HEK293T (cell line): ENCODE data around the gene HECA.
"Not testable (repeated sequence)": the region's sequence is repeated elsewhere in the genome, so short reads cannot be mapped to it uniquely, and the experiment has no call there.

Experiments used
- CTCF ChIA-PET: fragments of 350-600 bp; formaldehyde crosslinking; extraction: SDS; loops from one replicate; lab custom pipeline; 2021; ENCODE audit warnings: antibody characterized with exemption, inconsistent platforms; lab: Yijun Ruan, JAX
- POLR2A ChIA-PET: fragments of 350-600 bp; formaldehyde crosslinking; extraction: SDS; loops from one replicate; lab custom pipeline; 2020; ENCODE audit warnings: antibody characterized with exemption, inconsistent platforms; lab: Yijun Ruan, JAX
- DNase-seq: peaks from one replicate; pipeline ENCODE4 v3.0.0; 2012; ENCODE audit warnings: mixed read lengths; ENCODE audit errors: extremely low spot score
- ARNT ChIP-seq: fragments of 450-650 bp; IDR thresholded peaks from 2 replicates; pipeline ENCODE4 v1.6.1; 2017; ENCODE audit warnings: mild to moderate bottlenecking
- BHLHE40 ChIP-seq: fragments of 450-650 bp; IDR thresholded peaks from 2 replicates; pipeline ENCODE4 v1.6.1; 2016; ENCODE audit warnings: mild to moderate bottlenecking, moderate library complexity, borderline replicate concordance
- CTBP1 ChIP-seq: fragments of 450-650 bp; IDR thresholded peaks from 2 replicates; pipeline ENCODE4 v1.6.1; 2016; ENCODE audit warnings: borderline replicate concordance
- ELF4 ChIP-seq: fragments of 450-650 bp; IDR thresholded peaks from 2 replicates; pipeline ENCODE4 v1.6.1; 2017; ENCODE audit warnings: antibody characterized with exemption
- FOXA1 ChIP-seq: fragments of 450-650 bp; IDR thresholded peaks from 2 replicates; pipeline ENCODE4 v1.6.1; 2016; ENCODE audit warnings: mild to moderate bottlenecking
- FOXK2 ChIP-seq: fragments of 450-650 bp; IDR thresholded peaks from 2 replicates; pipeline ENCODE4 v1.6.1; 2016; ENCODE audit warnings: mild to moderate bottlenecking
- FOXM1 ChIP-seq: fragments of 450-650 bp; IDR thresholded peaks from 2 replicates; pipeline ENCODE4 v1.6.1; 2017; ENCODE audit warnings: mild to moderate bottlenecking, borderline replicate concordance
- HDGF ChIP-seq: fragments of 450-650 bp; IDR thresholded peaks from 2 replicates; pipeline ENCODE4 v1.6.1; 2017; ENCODE audit warnings: antibody characterized with exemption, borderline replicate concordance
- L3MBTL2 ChIP-seq: fragments of 450-650 bp; conservative IDR thresholded peaks from 2 replicates; pipeline ENCODE4 v1.6.1; 2016; ENCODE audit warnings: mild to moderate bottlenecking
- LEF1 ChIP-seq: fragments of 450-650 bp; IDR thresholded peaks from 2 replicates; pipeline ENCODE4 v1.6.1; 2017; ENCODE audit warnings: mild to moderate bottlenecking, borderline replicate concordance
- NFRKB ChIP-seq: fragments of 450-650 bp; IDR thresholded peaks from 2 replicates; pipeline ENCODE4 v1.6.1; 2016; ENCODE audit warnings: mild to moderate bottlenecking, moderate library complexity
- SP1 ChIP-seq: fragments of 450-650 bp; IDR thresholded peaks from 2 replicates; pipeline ENCODE4 v1.6.1; 2017
- SUZ12 ChIP-seq: fragments of 450-650 bp; IDR thresholded peaks from 2 replicates; pipeline ENCODE4 v1.6.1; 2016; ENCODE audit warnings: mild to moderate bottlenecking
- TARDBP ChIP-seq: fragments of 450-650 bp; IDR thresholded peaks from 2 replicates; pipeline ENCODE4 v1.6.1; 2016
- ZNF384 ChIP-seq: fragments of 450-650 bp; IDR thresholded peaks from 2 replicates; pipeline ENCODE4 v1.6.1; 2016
- TF ChIP-seq, protein P1 (sequence below): fragments of 450-650 bp; IDR thresholded peaks from 2 replicates; pipeline ENCODE4 v1.6.1; 2016

The HECA gene

DNA sequence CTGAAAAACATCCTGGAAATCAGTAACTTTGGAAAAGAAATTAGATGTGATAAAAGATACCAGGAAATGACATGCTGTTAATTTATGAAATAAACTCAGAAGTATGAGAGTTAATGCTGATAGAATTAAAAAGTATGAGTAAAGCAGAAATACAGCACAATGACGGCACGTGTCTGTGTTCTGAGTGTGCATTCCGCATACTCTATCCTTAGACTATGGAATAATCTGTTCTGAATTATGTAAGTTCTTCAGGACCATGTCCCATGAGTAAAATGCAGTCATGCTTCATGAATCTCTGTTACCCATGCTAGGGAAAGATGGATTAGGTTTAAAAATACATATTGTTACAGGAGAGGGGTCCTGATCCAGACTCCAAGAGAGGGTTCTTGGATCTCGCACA, 21.7 kb downstream of the HECA start:
- ChIA-PET POLR2A (no interaction called here), CTCF (no interaction called here)
- DNase-seq = no peak
- TF ChIP-seq ARNT = no peak
- TF ChIP-seq L3MBTL2 = no peak
- TF ChIP-seq BHLHE40 = no peak
- no peak for TF ChIP-seq FOXM1
- no peak for TF ChIP-seq LEF1
- no peak for TF ChIP-seq FOXK2
- TF ChIP-seq HDGF = no peak
- TF ChIP-seq, protein P1, sequence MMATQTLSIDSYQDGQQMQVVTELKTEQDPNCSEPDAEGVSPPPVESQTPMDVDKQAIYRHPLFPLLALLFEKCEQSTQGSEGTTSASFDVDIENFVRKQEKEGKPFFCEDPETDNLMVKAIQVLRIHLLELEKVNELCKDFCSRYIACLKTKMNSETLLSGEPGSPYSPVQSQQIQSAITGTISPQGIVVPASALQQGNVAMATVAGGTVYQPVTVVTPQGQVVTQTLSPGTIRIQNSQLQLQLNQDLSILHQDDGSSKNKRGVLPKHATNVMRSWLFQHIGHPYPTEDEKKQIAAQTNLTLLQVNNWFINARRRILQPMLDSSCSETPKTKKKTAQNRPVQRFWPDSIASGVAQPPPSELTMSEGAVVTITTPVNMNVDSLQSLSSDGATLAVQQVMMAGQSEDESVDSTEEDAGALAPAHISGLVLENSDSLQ = no peak
- no peak for TF ChIP-seq NFRKB
- no peak for TF ChIP-seq CTBP1
- TF ChIP-seq SUZ12 = no peak
- TF ChIP-seq FOXA1 = no peak
- TF ChIP-seq ZNF384 = no peak
- TF ChIP-seq TARDBP = no peak
- TF ChIP-seq ELF4 = no peak
- no peak for TF ChIP-seq SP1

DNA sequence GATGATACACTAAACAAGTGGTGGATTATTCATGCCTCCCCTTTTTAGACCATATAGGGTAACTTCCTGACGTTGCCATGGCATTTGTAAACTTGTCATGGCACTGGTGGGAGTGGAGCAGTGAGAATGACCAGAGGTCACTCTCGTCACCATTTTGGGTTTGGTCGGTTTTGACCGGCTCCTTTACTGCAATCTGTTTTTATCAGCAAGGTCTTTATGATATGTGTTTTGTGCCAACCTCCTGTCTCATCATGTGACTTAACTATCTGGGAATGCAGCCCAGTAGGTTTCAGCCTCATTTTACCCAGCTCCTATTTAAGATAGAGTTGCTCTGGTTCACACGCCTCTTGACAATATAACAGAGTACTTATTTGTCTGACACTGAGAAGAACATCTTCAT, 22.2 kb downstream of the HECA start:
- CTCF ChIA-PET, POLR2A ChIA-PET, DNase-seq: not testable (repeated sequence)

DNA sequence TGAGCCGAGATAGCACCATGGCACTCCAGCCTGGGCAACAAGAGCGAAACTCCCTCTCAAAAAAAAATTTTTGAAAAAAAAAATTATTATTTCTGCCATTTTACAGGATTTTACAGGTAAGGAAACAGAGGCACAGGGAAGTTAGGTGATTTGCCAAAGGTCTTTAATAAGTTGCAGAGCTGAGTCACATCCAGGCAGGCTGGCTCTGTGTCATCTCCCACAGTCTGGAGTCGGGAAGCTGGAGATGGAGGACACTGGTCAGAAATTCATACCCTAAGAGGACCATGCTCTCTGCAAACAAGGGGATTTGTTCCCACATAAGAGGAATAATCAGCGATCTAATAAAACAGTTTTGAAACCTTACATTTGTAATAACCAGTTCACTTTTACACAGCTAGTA, 24.1 kb downstream of the HECA start:
- ChIA-PET CTCF (no interaction called here), POLR2A (no interaction called here)
- TF ChIP-seq FOXK2 = no peak
- no peak for TF ChIP-seq L3MBTL2
- TF ChIP-seq SUZ12 = no peak
- no peak for TF ChIP-seq FOXM1
- TF ChIP-seq, protein P1 = no peak
- TF ChIP-seq NFRKB = no peak
- TF ChIP-seq FOXA1 = no peak
- no peak for TF ChIP-seq CTBP1
- no peak for TF ChIP-seq ARNT
- TF ChIP-seq HDGF = no peak
- TF ChIP-seq ZNF384 = no peak
- no peak for TF ChIP-seq TARDBP
- TF ChIP-seq SP1 = no peak
- TF ChIP-seq LEF1 = no peak
- no peak for TF ChIP-seq ELF4
- TF ChIP-seq BHLHE40 = no peak
- DNase-seq = no peak

DNA sequence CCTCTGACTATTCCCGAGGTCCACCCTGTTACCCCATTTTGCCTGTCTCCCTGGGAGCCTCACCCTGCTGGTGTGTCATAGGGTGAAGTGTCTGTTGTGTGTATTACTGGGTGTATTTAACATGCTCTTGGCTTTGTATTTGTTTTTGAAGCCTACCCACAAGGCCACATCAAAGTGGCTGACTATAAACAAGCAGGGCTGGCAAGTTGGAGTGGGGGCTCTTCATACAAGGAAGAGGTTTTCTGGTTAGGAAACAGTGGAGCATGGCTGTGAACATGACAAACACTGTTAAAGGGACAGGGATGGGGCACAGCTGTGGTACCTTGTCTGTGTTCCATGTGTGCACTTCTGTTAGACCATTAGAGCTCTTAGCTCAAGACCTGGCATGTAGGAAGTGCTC, 26.3 kb downstream of the HECA start:
- TF ChIP-seq, protein P1 = no peak
- TF ChIP-seq TARDBP = no peak
- POLR2A ChIA-PET = no interaction called here
- CTCF ChIA-PET = no interaction called here
- no peak for DNase-seq

DNA sequence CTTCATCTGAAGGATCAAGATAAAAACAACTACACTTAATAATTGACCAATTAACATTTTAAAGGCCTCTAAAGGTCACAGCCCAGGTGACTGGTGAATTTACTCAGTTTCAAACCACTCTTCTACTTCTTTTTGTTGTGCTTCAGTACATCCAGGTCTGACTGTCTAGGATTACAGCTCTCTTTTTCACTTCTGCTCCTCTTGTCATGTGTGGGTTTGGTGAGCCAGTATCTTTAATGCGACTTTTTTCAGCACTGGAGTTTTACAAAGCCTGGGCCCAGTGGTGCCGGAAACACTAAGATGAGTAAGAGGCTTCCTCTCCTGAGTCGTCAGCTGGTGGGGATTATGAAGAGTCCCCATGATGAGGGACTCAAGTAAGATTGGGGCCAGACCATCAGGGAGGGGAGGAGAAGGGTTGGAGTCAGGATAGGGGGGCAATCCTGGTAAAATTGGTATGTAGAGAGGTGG, 27.0 kb downstream of the HECA start:
- ChIA-PET POLR2A (no interaction called here), CTCF (no interaction called here)
- TF ChIP-seq SUZ12 = no peak
- no peak for TF ChIP-seq HDGF
- no peak for TF ChIP-seq BHLHE40
- no peak for TF ChIP-seq SP1
- no peak for TF ChIP-seq ZNF384
- no peak for TF ChIP-seq LEF1
- TF ChIP-seq L3MBTL2 = no peak
- TF ChIP-seq ELF4 = no peak
- no peak for TF ChIP-seq NFRKB
- TF ChIP-seq, protein P1 = no peak
- TF ChIP-seq ARNT = no peak
- TF ChIP-seq TARDBP = no peak
- no peak for TF ChIP-seq FOXA1
- no peak for TF ChIP-seq FOXM1
- TF ChIP-seq CTBP1 = no peak
- no peak for TF ChIP-seq FOXK2
- no peak for DNase-seq

DNA sequence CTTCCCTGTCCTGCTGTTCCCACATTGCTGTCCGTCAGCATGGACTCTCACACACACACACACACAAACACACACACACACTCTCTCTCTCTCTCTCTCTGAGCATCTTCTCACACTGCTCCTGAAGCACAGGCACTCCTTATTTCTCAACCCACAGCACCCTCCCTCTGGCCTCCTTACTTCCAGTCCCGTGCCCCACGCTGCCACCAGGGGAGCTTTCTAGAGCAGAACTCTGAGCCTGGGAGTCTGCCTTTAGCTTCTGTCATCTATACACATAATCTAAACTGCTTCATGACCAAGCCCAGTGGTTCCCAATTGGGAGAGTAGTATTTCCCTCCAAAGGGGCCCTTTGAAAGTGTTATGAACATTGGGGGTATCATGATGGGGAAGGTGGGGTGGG, 29.1 kb downstream of the HECA start:
- TF ChIP-seq FOXA1 = no peak
- ChIA-PET POLR2A (no interaction called here), CTCF (interaction anchor here (0.6 kb wide), 1 partner anchor 13 kb away, joined by 3 read pairs; no protein-coding TSS in a partner anchor)
- no peak for DNase-seq

DNA sequence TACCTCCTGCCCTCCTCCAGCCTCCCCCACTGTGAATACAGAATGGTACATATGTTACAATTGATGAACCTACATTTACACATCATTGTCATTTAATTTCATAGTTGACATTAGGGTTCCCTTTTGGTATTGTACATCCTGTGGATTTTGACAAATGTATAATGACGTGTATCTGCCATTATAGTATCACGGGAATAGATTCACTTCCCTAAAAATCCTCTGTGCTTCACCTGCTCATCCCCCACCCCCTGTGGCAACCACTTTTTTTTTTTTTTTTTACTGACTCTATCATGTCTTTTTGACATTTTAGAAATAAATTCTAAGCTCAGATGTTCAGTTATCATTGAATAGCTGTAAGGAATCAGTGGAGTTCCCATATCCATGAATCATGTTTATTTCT, 30.4 kb downstream of the HECA start:
- POLR2A ChIA-PET = no interaction called here
- TF ChIP-seq SP1 (no peak), ELF4 (no peak), CTBP1 (no peak), SUZ12 (no peak), BHLHE40 (no peak)
- TF ChIP-seq, protein P1 = no peak
- no peak for DNase-seq
- CTCF ChIA-PET = interaction anchor here (0.6 to 0.7 kb wide), 2 partner anchors 11 to 86 kb away, joined by 3 to 5 read pairs; no protein-coding TSS in a partner anchor
